Posterior cingulate gyrus (tissue), 11 donors: ENCODE results near the gene SCNN1B.
"Not testable (repeated sequence)": the region's sequence is repeated elsewhere in the genome, so short reads cannot be mapped to it uniquely, and the experiment has no call there.

Source experiments
- DNase-seq, 10 donors: peaks; one replicate each; pipeline versions ENCODE4 v3.0.0 to v3.0.0-alpha.2; 2020 to 2021; ENCODE audit warnings: mixed read lengths in 3 of 10
- intact Hi-C: fragments of 100-400 bp; cut with DNase I; formaldehyde crosslinking; loops from one replicate; pipeline ENCODE4 v1.15.1; 2023

Gene SCNN1B

GRCh38 chr16:23302045-23302956 is at the start of gene SCNN1B:
Gene SCNN1B, plus strand, starts transcription at chr16:23302302. Its CDS starts 46,298 bp downstream, at chr16:23348600.
- peak in 3 of 10 donors; percentile 11 to 82 (median 76) for DNase-seq
- intact Hi-C loops = no loop called here

GRCh38 chr16:23252310-23252709 is 49.8 kb upstream of the SCNN1B start:
- intact Hi-C loops = no loop called here
- DNase-seq = no peak

GRCh38 chr16:23253650-23254049 is 48.5 kb upstream of the SCNN1B start:
- DNase-seq, intact Hi-C loops: not testable (repeated sequence)

- intact Hi-C loops = no loop called here
Observed at GRCh38 chr16:23254338-23254737, 47.8 kb upstream of the SCNN1B start.

GRCh38 chr16:23255000-23255399 is 47.1 kb upstream of the SCNN1B start:
- no peak for DNase-seq
- intact Hi-C loops = no loop called here

More at GRCh38 chr16:23254338-23254737, 47.8 kb upstream of the SCNN1B start:
- DNase-seq = no peak

- DNase-seq = no peak
- intact Hi-C loops = no loop called here
Observed at GRCh38 chr16:23256440-23256839, 45.7 kb upstream of the SCNN1B start.

- no peak for DNase-seq
- intact Hi-C loops = no loop called here
Observed at GRCh38 chr16:23257682-23258081, 44.4 kb upstream of the SCNN1B start.

GRCh38 chr16:23258919-23259237 is 43.2 kb upstream of the SCNN1B start:
- intact Hi-C loops = no loop called here
- no peak for DNase-seq

- no peak for DNase-seq
- intact Hi-C loops = no loop called here
Observed at GRCh38 chr16:23267647-23268046, 34.5 kb upstream of the SCNN1B start.

- intact Hi-C loops = no loop called here
- DNase-seq = no peak
Observed at GRCh38 chr16:23268561-23268960, 33.5 kb upstream of the SCNN1B start.

- DNase-seq = no peak
- intact Hi-C loops = no loop called here
Observed at GRCh38 chr16:23269248-23269953, 32.7 kb upstream of the SCNN1B start.

- no peak for DNase-seq
- intact Hi-C loops = no loop called here
Observed at GRCh38 chr16:23270654-23271053, 31.4 kb upstream of the SCNN1B start.

- DNase-seq = no peak
- intact Hi-C loops = no loop called here
Observed at GRCh38 chr16:23274968-23275367, 27.1 kb upstream of the SCNN1B start.

GRCh38 chr16:23276821-23277220 is 25.3 kb upstream of the SCNN1B start:
- no peak for DNase-seq
- intact Hi-C loops = no loop called here

GRCh38 chr16:23278031-23278430 is 24.1 kb upstream of the SCNN1B start:
- DNase-seq = no peak
- intact Hi-C loops = no loop called here

GRCh38 chr16:23279721-23280153 is 22.4 kb upstream of the SCNN1B start:
- peak in 8 of 10 donors; percentile 13 to 89 (median 37) for DNase-seq
- intact Hi-C loops = no loop called here

- no peak for DNase-seq
- intact Hi-C loops = no loop called here
Observed at GRCh38 chr16:23280483-23280967, 21.6 kb upstream of the SCNN1B start.

GRCh38 chr16:23282568-23282967 is 19.5 kb upstream of the SCNN1B start:
- no peak for DNase-seq
- intact Hi-C loops = no loop called here

GRCh38 chr16:23283571-23283970 is 18.5 kb upstream of the SCNN1B start:
- intact Hi-C loops = no loop called here
- DNase-seq = no peak

GRCh38 chr16:23284584-23284983 is 17.5 kb upstream of the SCNN1B start:
- DNase-seq = no peak
- intact Hi-C loops = no loop called here

- intact Hi-C loops = no loop called here
- DNase-seq = no peak
Observed at GRCh38 chr16:23286131-23286532, 16.0 kb upstream of the SCNN1B start.

- intact Hi-C loops = no loop called here
- no peak for DNase-seq
Observed at GRCh38 chr16:23288209-23288608, 13.9 kb upstream of the SCNN1B start.
